Measurements from ENCODE around the gene GABBR1.

GABBR1 gene

DNA sequence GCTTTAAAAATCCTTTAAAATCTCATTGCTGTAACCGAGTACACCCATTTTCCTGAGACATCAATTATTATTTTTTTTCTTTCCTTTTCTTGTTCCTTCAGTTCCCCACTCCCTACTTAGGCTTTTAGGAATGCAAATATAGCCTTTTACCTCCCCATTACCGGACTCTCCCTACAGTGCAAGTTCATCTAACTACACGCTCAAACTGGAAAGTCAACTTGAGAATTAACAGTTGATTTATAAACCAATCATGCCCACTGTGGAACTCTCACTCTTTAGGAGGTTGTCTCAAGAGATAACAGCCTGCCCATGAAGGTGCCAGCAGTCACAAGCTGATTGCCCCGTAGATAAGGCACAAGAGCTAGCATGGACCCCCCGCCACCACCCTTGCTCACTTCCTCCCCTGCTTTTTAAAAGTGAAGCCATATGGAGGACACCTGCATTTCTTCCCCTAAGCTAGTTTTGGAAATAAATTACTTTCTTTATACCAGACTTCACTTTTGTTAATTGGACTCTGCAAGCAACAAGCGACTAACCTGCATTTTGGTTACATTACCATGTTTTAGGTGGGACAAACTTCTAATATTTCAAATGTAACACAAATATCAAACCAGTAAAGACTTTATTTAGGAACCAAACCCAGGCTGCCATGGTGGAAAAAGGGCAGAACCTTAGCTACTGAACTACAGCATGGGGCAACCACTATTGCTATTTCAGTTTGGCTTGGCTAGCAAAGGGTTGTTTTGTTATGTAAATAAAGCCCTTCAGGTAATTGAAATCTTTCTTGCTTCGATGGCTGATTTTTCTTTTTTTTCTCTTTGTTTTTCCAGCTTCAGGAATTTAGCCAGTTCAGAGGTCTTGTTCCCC, 108.3 kb downstream of the GABBR1 start:
- no peak for DNase-seq

DNA sequence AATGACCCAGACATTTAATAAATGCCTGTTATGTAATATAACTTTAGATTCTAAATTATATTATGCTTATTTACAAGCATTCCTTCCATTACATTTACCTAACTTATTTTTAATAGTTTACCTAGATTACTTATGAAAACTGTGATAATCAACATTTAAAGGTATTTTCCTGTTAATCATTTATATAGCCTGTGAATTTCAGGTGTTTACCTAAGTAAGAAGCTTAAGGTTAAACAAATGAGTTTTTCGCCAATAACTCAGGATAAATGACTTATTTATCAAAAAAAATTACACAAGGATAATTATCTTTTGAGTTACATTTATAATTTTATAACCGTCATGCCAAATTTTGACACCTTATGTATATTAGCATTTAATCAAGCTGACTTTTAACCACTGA, 108.9 kb downstream of the GABBR1 start:
- no peak for DNase-seq

DNA sequence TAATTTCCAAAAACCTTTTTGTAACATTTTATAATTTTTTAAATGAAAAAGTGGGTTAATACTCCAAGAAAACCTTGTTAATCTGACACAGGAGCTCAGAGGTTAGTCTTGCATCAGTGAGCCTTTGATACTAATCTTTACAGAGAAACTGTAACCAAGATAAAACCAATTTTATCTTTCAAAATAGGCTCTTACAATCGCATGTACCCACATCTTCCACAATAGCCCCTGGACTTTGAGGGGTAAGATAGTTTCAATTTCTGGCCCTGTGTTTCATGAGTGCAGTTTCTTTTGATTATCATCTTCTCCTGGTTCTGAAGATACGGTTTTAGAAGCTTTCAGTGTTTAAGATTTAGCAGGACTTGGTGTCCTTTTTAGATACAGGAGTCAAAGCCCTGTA, 110.8 kb downstream of the GABBR1 start:
- DNase-seq, result no peak

DNA sequence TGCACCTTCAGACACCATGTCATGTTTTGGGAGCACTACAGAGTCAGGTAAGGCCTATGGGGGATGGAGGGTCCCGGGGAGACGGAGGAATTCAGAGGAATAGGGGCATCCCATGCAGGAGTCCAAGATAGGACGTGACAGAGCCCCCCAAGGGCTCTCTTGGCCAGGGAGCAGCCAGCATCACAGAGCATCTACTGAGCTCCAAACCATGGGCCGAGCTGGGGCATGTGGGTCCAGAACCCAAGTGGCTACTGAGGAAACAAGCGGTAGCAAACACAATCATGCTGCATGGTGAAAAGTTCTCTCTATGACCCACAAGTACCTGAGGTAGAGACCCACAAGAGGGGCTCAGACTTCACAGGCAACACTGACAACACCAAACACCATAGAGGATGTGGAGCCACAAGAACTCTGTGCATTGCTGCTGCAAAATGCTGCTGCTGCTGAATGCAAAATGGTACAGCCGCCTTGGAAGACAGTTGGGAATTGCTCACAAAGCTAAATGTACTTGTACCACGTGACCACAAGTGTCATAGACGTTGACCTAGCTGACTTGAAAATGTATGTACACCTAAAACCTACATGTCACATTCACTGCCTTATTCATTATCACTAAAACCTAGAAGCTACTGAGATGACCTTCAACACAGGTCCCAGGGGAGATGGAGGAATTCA, 111.8 kb downstream of the GABBR1 start:
- no peak for DNase-seq

DNA sequence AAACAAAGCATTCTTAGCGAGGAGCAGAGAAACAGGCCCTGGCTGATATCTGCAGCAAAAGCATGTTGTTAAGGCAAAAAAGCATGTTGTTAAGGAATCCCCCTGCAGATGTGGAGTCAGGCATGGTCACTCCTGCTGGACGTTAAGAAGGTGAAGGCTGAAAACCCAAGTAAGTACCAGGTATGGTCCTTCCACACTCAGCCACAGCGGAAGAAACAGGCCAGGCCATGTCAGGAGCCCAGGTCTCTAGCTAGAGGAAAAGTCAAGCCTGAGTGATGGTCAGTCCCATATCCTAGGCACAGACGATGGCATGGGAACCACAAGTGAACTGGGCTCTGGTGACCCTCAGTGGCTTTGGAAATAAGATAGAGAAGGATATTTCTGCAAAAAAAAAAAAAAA, 112.8 kb downstream of the GABBR1 start:
- DNase-seq, result no peak

DNA sequence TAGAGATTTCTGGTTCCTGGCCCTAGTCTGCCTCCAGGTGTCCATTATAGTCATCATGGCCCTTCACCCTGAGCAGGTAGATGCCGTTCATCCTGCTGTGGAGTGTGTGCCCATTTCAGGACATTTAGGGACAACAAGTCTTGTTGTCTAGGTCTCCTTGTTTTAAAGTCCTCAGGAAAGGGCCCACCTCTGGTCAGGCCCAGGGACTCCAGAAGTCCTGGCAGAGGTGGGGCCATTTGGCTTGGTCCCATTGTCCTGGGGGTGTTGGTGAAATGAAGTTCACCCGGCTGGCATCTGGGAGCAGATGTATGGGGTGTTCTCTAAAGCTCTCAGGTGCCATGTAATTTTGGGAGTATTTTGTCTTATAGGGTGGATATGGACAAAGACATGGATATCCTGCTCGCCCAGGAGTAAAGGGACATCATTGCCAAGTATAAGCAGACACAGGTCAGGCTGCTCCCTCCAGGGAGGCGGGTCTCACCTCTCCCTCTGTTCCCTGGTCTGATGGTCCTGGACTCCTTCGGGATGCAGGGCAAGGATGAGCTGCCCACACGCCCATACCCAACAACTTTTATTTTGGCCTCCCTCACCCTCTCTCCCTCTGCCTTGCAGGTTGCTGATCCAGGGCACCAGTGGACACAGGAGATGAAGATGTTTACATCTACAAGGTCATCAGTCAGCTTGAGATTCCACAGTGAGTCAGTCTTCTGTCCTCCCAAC, 113.5 kb downstream of the GABBR1 start:
- DNase-seq, result no peak

DNA sequence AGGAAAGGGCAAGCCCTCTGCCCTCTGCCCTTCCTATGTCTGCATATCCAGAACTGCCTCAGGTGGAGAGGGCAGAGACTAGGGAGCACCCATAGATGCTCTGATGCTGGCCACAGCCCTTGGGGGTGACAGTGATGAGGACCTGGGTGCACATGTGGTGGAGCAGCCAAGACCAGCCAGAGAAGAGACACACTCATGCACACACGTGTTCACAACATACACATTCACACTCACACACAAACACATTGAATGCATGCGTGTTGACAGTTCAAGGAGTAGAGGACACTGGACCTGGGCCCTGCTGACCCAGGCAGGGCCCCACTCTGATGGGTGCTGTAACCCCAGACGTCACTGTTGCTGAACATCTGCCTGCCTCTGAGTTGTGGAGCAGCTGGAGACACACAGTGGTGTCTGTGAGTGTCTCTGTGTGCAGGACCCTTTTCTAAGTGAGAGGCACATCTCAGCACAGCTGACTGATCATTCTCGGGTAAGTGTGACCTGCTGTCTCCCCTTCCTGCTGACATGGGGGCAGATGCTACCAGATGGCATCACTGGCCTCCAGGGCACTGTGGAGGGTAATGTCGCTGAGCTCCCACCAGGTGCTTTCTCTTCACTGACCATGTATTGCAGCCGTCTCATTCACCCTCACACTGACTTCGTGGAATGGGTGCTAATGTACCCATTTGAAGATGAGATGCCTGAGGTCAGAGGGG, 115.1 kb downstream of the GABBR1 start:
- no peak for DNase-seq

DNA sequence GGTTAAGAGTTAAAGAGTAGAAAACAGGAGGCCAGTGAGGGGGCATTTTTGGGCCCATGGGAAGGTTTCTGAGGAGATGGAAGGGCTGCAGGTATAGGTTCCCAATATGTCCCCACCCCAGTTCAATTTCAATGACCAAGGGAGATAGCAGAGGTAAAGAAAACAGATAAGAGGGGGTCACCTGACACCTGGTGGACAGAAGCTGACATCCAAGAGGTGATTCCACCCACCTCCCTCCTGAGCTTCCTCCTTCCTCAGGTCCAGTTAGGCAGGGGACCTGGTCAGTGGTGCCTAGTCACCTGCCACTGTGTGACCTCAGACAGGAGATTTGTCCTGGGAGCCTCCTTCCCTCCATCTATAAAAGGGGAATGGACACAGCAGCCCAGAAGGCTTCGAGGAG, 115.7 kb downstream of the GABBR1 start:
- DNase-seq, result no peak

DNA sequence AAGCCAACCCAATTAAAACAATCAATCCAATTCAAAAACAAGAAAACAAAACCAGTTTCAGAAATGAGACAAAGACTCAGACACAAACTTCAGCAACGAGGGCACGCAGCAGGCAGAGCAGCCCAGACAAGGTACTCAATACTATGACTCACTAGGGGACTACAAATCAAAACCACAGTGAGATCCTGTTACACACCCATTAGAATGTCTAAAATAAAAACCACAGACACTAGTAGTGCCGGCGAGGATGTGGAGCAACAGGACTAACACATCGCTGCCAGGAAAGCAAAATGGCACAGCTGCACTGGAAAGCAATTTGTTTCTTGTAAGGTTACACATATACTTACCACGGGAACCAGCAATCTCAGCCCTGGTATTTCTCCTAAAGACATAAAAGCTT, 116.9 kb downstream of the GABBR1 start:
- DNase-seq, result no peak

DNA sequence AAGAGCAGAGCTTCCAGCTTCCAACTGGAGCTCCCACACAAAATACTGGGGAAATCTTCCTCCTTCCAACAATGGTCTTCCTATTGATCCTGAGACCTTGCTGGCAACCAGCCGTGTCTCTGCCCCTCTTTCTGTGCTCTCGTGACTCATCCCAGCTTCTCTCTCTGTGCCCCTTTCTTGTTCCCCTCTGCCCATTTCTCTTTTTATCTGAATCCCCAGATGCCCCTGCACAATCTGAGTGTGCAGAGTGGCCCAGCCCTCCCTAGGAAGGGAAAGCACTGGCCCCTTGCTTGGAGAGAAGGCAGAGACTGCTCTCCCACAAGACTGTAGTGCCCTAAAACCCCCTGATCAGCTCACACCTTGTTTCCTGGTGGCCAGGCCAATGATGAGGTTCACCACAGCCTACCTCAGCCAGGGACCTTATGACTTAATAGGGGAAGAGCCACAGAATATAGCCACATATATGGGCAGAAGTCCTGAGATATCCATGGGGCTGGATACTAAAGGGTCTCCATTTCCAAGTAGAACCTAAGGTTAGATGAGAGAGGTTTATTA, 122.2 kb downstream of the GABBR1 start:
- DNase-seq, result no peak

DNA sequence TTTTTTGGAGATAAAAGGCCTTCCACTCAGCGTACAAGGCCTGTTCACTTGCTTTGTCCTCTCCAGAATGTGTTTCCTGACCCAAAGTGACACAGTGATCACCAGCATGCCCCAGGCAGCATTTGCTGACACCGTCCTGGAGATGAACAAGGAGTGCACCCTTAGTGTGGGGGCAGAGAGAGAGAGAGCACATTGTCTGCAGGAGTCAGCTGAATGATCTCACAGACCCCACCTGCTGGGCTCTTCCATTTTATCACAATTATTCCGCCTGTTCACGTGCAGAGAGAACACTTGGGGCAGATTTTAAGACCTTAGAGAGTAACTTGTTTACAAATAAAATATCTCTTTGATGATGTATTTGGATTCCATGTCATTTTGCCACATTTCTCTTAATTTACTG, 122.8 kb downstream of the GABBR1 start:
- no peak for DNase-seq
